ENCODE measurements around the gene QPCTL. TPM values are rescaled to one million over a fixed set of nuclear protein-coding genes. Genes with fewer than 3 reads are reported as not detected.

QPCTL gene
- total and polyA plus RNA-seq, 9 of the 15 experiments (the other 6 are each of a cell fraction or from before 2014, with no cell fraction given) = 0.99 to 31.3 (median 12.7) TPM

DNA sequence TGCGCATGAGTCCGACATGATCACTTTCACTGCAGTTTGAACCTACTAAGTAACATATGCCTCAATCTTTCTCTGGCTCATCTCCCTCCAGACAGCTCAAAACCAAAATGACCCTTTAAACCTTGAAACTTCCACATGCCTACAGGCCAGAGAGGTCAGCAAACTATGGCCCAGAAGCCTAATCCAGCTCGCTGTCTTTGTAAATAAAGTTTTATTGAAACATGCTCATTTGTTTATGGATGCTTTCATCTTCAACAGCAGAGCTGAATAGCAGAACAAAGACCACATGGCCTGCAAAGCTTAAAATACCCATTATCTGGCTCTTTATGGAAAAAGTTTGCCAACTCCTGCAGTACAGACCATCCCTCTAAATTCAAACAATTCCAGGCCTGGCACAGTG is 22.7 kb downstream of the QPCTL start:
- no peak overlapping the region for H3K4me3 ChIP-seq
- peaks cover 66% of the 10 kb centered on the region for H3K79me2 ChIP-seq (ENCODE audit: control insufficient read depth, insufficient read depth, low read length)
- no peaks in the 10 kb centered on the region for H3K9me3 ChIP-seq (replicated peaks; ENCODE audit: control insufficient read depth, insufficient read depth, low read depth, low read length)
- H4K20me1 ChIP-seq (replicated peaks; ENCODE audit: control insufficient read depth, insufficient read depth, low read length) = no peaks in the 10 kb centered on the region
- no peak for ATAC-seq
- no peaks in the 10 kb centered on the region for H3K27me3 ChIP-seq (ENCODE audit: control insufficient read depth in 2 of 2, insufficient read depth in 2 of 2, low read length in 2 of 2)
- peaks cover 20 to 35% of the 10 kb centered on the region in 2 experiments for H3K4me1 ChIP-seq (replicated peaks in 1 of 2; ENCODE audit: control insufficient read depth in 2 of 2, insufficient read depth in 2 of 2, low read length in 2 of 2)
- FAIRE-seq = peak; percentile 66
- 61% methylated on average over 3 of the region's 3 CpGs for WGBS (ENCODE audit: insufficient coverage, low coverage, missing lambda C conversion rate)
- H3K9ac ChIP-seq (ENCODE audit: insufficient read depth in 1 of 2, low read depth in 2 of 2, low read length in 2 of 2) = 0 out of 4 replicates have a peak overlapping the region, but pooled peaks of 1 of the 2 experiments have one; percentile 28
- peak overlapping the region; percentile 36; the same call in 2 of the 3 replicates for H3K27ac ChIP-seq (ENCODE audit: extremely low read depth, low read depth, low read length)
- peaks cover 52% of the 10 kb centered on the region; the same call in 2 of the 3 replicates for H3K36me3 ChIP-seq (ENCODE audit: control insufficient read depth, insufficient read depth, low read length)
- in situ Hi-C loops (cut with MboI) = no loop called here
- BruUV-seq (replicated peaks) = no TSS peak
- H2AFZ ChIP-seq (ENCODE audit: low read depth, low read length) = no peak overlapping the region
- DNase-seq (ENCODE audit: extremely low read depth in 1 of 4, low spot score in 3 of 4) = no peak
- intact Hi-C loops (cut with micrococcal nuclease) = no loop called here
- ChIA-PET POLR2A (interaction anchor here (1.0 to 5.9 kb wide), 6 partner anchors 11 to 38 kb away, joined by 3 to 46 read pairs (median 6); partner anchors contain the start of gene QPCTL), CTCF (ENCODE audit: low intra/inter-chr PET ratio) (no interaction called here)
- peak overlapping the region; percentile 8; the same call in 1 of the 2 replicates for H3K4me2 ChIP-seq (ENCODE audit: insufficient read depth, low read length)
- H3K9me1 ChIP-seq (ENCODE audit: control insufficient read depth, insufficient read depth, low read length) = no peaks in the 10 kb centered on the region
- no peak for TF ChIP-seq CREB1 (IDR thresholded peaks at IDR 0.05)
- no peak for TF ChIP-seq CREB1 (CRISPR knock-in tag; IDR thresholded peaks at IDR 0.05)
- no peak for TF ChIP-seq ZNF57 (CRISPR knock-in tag; IDR thresholded peaks at IDR 0.05)
- no peak for TF ChIP-seq SIRT6 (IDR thresholded peaks at IDR 0.05; ENCODE audit: low read depth, low read length)
- TF ChIP-seq MYC (IDR thresholded peaks at IDR 0.05; ENCODE audit: low read depth, low read length) = no peak
- no peak for TF ChIP-seq MYC (CRISPR knock-in tag; IDR thresholded peaks at IDR 0.05; ENCODE audit: borderline replicate concordance, low read depth)
- TF ChIP-seq, protein P1, sequence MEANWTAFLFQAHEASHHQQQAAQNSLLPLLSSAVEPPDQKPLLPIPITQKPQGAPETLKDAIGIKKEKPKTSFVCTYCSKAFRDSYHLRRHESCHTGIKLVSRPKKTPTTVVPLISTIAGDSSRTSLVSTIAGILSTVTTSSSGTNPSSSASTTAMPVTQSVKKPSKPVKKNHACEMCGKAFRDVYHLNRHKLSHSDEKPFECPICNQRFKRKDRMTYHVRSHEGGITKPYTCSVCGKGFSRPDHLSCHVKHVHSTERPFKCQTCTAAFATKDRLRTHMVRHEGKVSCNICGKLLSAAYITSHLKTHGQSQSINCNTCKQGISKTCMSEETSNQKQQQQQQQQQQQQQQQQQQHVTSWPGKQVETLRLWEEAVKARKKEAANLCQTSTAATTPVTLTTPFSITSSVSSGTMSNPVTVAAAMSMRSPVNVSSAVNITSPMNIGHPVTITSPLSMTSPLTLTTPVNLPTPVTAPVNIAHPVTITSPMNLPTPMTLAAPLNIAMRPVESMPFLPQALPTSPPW (CRISPR knock-in tag; IDR thresholded peaks at IDR 0.05) = no peak
- TF ChIP-seq CHD1 (IDR thresholded peaks at IDR 0.05; ENCODE audit: low read length) = no peak
- no peak for TF ChIP-seq NFIX (CRISPR knock-in tag; IDR thresholded peaks at IDR 0.05; ENCODE audit: low read depth)
- TF ChIP-seq RNF2 (IDR thresholded peaks at IDR 0.05) = no peak
- TF ChIP-seq ZFX (CRISPR knock-in tag; IDR thresholded peaks at IDR 0.05) = 0 out of 2 replicates have a peak, but pooled peaks have one; percentile 15
- TF ChIP-seq CSDE1 (IDR thresholded peaks at IDR 0.05) = no peak
- no peak for TF ChIP-seq ZNF3 (CRISPR knock-in tag; IDR thresholded peaks at IDR 0.05)
- no peak for TF ChIP-seq NONO (IDR thresholded peaks at IDR 0.05; ENCODE audit: low read depth in 2 of 2, low read length in 1 of 2)
- TF ChIP-seq HOXB6 (CRISPR knock-in tag; IDR thresholded peaks at IDR 0.05; ENCODE audit: borderline replicate concordance) = no peak
- TF ChIP-seq, protein P2, sequence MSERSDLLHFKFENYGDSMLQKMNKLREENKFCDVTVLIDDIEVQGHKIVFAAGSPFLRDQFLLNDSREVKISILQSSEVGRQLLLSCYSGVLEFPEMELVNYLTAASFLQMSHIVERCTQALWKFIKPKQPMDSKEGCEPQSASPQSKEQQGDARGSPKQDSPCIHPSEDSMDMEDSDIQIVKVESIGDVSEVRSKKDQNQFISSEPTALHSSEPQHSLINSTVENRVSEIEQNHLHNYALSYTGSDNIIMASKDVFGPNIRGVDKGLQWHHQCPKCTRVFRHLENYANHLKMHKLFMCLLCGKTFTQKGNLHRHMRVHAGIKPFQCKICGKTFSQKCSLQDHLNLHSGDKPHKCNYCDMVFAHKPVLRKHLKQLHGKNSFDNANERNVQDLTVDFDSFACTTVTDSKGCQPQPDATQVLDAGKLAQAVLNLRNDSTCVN (CRISPR knock-in tag; IDR thresholded peaks at IDR 0.05) = 0 out of 2 replicates have a peak, but pooled peaks have one; percentile 50
- no peak for TF ChIP-seq HNRNPLL (IDR thresholded peaks at IDR 0.05; ENCODE audit: low read depth, low read length, poor library complexity, severe bottlenecking)
- TF ChIP-seq, protein P3, sequence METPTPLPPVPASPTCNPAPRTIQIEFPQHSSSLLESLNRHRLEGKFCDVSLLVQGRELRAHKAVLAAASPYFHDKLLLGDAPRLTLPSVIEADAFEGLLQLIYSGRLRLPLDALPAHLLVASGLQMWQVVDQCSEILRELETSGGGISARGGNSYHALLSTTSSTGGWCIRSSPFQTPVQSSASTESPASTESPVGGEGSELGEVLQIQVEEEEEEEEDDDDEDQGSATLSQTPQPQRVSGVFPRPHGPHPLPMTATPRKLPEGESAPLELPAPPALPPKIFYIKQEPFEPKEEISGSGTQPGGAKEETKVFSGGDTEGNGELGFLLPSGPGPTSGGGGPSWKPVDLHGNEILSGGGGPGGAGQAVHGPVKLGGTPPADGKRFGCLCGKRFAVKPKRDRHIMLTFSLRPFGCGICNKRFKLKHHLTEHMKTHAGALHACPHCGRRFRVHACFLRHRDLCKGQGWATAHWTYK (CRISPR knock-in tag; IDR thresholded peaks at IDR 0.05) = no peak
- TF ChIP-seq XRCC3 (IDR thresholded peaks at IDR 0.05) = no peak

All from K562 (cell line).